Left cardiac atrium (tissue), 4 donors: ENCODE data around the gene NCOA3. TPM values are rescaled to one million over a fixed set of nuclear protein-coding genes. Genes with fewer than 3 reads are reported as not detected.
"Not testable (repeated sequence)": the region's sequence is repeated elsewhere in the genome, so short reads cannot be mapped to it uniquely, and the experiment has no call there.

Source experiments
- ATAC-seq, 2 donors: fragments of 200-7000 bp; cut with Tn5 transposase; one replicate each; pipeline ENCODE4 v1.9.1; 2020; ENCODE audit warnings: mild to moderate bottlenecking in 2 of 2, moderate library complexity in 2 of 2
- DNase-seq: peaks from one replicate; pipeline ENCODE4 v3.0.0-alpha.2; 2020
- intact Hi-C, 2 donors: fragments of 100-400 bp; cut with DNase I; formaldehyde crosslinking; loops; one replicate each; pipeline versions ENCODE4 v1.14.1 to v1.15.1; 2022 to 2023
- total RNA-seq, 2 donors: library from RNA; stranded (reverse); fragmentation: NEBNext Ultra II Directional; extraction: Animal tissue kit (Norgen Biotek cat#: 25700); gene quantifications; one replicate each; pipeline ENCODE4 v1.2.1, GENCODE V29; 2021
- donor health status: DM: no; HTN: yes; CAD: no.
- donor health status: DM: no; HTN: yes; CAD: no; lungs with severe emphysema.
- donor health status: DM: yes; HTN: yes; CAD: no.
- donor health status: Dilated cardiomyopathy.

The NCOA3 gene
- total RNA-seq, 2 donors from 2014 or later: 18.6 to 25.2 TPM

DNA sequence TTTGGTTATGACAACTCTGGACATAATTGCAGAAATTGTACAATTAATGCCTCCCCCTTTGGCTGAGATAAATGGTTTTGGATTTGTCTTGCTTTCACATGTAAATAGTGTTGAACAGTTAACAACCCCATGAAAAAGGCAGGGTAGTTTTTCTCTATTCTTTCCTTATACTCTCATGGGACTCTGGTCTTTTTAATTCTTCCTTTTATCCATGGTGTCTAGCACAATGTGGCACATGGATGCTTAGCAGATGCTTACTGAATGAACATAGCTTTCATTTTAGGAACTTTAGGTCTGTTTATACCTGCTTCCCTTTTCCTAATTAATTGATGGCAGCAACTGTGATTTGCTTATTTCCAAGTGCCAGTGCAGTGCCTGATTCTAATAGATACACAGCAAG lies 75.6 kb downstream of the NCOA3 start:
- ATAC-seq (no peak), DNase-seq (no peak)
- intact Hi-C loops: loop anchor here in 1 of 2 donors (5.0 kb wide), 1 partner anchor 75 kb away; the partner anchor contains the start of gene NCOA3

- intact Hi-C loops: loop anchor here in 1 of 2 donors (5.0 kb wide), 1 partner anchor 76 kb away; the partner anchor contains the start of gene NCOA3
- ATAC-seq: no peak
- no peak for DNase-seq
These were observed 76.9 kb downstream of the NCOA3 start for GRCh38 chr20:47578543-47578942.

DNA sequence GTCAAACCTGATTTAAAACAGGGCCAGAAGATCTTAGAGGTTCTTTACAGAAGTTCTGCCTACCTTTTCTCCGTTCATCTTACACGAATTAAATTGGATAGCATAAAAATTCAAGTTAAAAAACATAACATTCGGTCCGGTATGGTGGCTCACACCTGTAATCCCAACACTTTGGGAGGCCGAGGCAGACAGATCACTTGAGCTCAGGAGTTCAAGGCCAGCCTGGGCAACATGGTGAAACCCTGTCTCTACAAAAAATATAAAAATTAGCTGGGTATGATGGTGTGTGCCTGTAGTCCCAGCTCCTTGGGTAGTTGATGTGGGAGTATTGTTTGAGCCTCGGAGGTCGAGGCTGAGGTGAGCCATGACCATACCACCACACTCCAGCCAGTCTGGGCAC lies 79.0 kb downstream of the NCOA3 start:
- DNase-seq, intact Hi-C loops, ATAC-seq: not testable (repeated sequence)

DNA sequence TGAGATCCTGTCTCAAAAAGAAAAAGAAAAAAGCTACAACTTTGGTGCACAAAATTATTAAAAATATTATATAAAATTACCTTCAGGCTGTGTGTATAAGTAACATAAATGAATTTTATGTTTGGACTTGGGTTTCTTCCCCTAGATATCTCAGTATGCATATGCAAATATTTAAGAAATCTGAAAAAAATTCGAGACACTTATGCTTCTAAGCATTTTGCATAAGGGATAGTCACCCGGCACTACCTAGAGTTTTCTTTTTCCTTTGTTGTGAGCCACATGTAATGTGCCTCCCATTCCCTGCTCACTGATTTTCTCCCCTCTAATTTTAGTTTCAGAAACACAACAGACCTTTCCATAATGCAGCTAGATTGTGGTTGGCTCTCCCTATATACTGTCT lies 79.4 kb downstream of the NCOA3 start:
- ATAC-seq: no peak
- intact Hi-C loops: no loop called here

DNA sequence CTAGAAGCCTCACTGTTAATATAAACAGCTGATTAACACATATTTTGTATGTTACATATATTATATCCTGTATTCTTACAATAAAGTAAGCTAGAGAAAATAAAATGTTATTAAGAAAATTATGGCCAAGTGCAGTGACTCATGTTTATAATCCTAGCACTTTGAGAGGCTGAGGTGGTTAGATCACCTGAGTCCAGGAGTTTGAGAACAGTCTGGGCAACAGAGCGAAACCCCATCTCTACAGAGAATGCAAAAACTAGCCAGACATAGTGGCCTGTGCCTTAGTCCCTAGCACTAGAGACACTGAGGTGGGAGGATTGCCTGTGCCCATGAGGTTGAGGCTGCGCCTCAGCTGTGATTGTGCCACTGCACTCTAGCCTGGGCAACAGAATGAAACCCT lies 81.9 kb downstream of the NCOA3 start:
- DNase-seq (no peak), ATAC-seq (no peak)
- intact Hi-C loops: no loop called here

More for the DNA sequence above, 79.4 kb downstream of the NCOA3 start:
- DNase-seq: no peak

- ATAC-seq (peak; percentile 38 to 47), DNase-seq (peak; percentile 37)
- intact Hi-C loops: no loop called here
These were observed 83.5 kb downstream of the NCOA3 start for GRCh38 chr20:47585087-47585747.

- ATAC-seq (no peak), DNase-seq (no peak)
- intact Hi-C loops: no loop called here
These were observed 85.1 kb downstream of the NCOA3 start for GRCh38 chr20:47586649-47587294.

DNA sequence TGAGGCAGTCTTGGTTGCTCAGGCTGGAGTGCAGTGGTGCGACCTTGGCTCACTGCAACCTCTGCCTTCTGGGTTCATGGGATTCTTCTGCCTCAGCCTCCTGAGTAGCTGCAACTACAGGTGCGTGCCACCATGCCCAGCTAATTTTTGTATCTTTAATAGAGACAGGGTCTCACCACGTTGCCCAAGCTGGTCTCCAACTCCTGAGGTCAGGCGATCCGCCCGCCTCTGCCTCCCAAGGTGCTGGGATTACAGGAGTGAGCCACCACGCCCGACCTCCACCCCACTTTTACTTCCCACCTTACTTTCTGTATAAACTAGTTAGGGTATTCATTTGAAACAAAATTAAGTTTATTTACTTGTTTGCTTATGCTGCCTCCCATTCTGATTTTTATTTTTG lies 86.5 kb downstream of the NCOA3 start:
- no peak for DNase-seq

DNA sequence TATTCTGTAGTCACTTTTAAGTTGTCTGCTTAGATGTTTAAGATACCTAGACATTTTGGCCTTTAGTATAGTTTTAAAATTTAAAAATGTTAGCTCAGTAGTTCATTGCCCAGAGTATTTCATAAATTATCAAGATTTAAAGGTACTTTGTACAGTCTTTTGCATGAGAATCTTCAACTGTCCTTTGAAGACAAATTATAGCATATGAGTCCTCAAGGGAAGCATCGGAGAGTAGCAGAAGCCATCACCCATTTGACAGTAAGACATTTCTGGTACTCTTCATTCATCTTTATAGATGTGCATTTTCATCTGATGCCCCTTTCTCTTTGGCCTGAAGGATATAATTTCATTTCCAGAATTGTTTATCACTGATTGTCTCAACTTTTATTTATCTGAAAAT lies 89.5 kb downstream of the NCOA3 start:
- DNase-seq (no peak), ATAC-seq (no peak)
- intact Hi-C loops: no loop called here

More for the DNA sequence above, 86.5 kb downstream of the NCOA3 start:
- intact Hi-C loops: no loop called here
- ATAC-seq: no peak

- intact Hi-C loops: no loop called here
- ATAC-seq: no peak
- DNase-seq: no peak
These were observed 92.5 kb downstream of the NCOA3 start for GRCh38 chr20:47594157-47594556.

DNA sequence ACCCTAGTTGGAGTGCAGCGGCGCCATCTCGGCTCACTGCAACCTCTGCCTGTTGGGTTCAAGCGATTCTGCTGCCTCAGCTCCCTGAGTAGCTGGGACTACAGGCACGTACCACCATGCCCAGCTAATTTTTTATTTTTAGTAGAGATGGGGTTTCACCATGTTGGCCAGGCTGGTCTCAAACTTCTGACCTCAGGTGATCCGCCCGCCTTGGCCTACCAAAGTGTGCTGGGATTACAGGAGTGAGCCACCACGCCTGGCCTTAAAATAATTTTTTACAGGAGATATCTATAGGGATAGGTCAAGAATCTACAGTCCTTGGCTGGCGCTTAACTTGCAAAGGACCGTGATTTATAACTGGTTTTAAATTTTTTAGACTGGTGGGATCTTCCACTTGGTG lies 93.5 kb downstream of the NCOA3 start:
- ATAC-seq, intact Hi-C loops, DNase-seq: not testable (repeated sequence)

DNA sequence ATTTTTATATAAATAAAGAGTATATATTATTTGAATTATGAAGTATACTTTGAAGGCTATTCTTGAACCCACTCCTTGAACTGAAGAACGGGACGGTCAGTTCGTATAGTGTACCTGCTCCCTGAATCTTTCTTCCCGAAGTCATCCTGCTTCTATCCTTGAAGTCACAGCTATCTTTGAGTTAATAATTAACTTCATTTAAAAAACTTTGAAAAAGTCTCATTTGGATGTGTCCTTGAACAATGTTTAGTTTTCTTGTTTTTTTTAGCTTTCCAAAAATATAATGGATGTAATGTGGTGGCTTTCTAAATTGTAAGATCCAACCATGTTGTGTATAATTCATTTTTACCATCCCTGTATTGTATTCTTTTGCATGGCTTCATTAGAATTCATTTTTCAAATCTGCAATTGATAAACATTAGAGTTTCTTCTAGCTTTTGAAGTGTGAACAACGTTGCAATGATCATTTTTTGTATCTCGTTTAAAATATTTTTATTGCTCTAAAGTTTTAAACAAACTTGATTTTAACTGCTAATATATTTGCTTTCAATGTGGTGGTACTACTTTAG lies 94.4 kb downstream of the NCOA3 start:
- ATAC-seq (no peak), DNase-seq (no peak)
- intact Hi-C loops: no loop called here

DNA sequence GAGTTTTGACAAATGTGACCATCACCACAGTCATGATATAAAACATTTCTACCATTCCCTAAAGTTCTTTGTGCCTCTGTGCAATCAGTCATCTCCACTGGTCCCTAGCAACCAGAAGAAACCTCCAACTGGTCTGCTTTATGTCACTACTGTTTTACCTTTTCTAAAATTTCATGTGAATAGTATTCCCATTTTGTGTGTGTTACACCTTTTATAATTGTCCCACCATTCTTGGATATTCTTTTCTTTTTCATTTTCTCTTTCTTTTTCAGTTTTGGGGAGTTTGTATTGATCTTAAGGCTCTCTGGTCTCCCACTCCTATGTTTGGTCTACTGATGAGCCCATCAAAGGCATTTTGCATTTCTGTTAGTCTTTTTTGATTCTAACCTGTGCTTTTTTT lies 95.4 kb downstream of the NCOA3 start:
- intact Hi-C loops: no loop called here
- ATAC-seq (no peak), DNase-seq (no peak)

DNA sequence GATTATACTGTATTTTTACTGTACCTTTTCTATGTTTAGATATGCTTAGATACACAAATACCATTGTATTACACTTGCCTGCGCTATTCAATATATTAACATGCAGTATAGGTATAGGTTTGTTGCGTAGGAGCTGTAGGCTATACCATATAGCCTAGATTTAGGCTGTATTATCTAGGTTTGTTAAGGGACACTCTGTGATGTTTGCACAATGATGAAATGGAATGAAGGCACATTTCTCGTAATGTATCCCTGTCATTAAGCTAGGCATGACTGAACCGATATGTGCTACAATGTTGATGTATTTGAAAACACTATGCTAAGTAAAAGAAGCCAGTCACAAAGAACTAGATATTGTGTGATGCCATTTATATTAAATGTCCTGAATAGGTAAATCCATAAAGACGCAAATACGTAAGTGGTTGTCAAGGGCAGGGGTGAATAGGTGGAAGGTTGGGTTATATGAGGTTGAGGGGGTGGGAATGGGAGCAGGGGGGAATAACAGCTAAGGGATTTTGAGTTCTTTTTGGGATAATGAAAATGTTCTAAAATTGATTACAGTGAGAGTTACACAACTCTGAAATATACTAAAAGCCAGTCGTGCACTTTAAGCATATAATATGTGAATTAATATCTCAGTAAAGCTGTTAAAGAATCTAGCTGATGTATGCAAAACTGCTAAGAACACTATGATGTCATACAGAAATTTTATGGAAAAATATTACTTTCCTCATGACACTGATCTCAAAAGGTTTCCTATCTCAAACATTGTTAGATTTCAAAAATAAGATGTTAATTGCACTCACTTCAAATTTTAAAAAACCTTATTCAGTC lies 97.4 kb downstream of the NCOA3 start:
- intact Hi-C loops: no loop called here
- DNase-seq (no peak), ATAC-seq (no peak)

- no peak for ATAC-seq
- intact Hi-C loops: no loop called here
- DNase-seq: no peak
These were observed 99.4 kb downstream of the NCOA3 start for GRCh38 chr20:47600967-47601547.

DNA sequence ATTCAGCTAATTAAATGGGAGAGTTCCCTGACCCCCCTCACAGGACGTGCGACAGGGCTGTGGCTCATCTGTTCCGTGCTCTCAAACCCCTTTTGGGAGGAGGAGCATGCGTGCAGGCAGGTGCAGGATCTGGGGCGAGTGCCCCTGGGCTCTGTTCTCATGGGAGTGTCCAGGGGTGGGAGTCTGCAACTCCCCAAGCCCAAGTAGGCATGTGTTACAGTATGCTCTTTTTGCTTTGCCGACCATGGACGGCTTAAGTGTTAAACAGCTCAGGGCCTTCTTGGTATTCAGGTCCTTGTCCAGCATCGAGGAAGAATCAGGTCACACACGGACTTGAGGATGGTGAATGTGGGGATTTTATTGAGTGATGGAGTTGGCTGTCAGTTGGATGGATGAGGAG lies 101.6 kb downstream of the NCOA3 start:
- no peak for ATAC-seq
- no peak for DNase-seq
- intact Hi-C loops: no loop called here

DNA sequence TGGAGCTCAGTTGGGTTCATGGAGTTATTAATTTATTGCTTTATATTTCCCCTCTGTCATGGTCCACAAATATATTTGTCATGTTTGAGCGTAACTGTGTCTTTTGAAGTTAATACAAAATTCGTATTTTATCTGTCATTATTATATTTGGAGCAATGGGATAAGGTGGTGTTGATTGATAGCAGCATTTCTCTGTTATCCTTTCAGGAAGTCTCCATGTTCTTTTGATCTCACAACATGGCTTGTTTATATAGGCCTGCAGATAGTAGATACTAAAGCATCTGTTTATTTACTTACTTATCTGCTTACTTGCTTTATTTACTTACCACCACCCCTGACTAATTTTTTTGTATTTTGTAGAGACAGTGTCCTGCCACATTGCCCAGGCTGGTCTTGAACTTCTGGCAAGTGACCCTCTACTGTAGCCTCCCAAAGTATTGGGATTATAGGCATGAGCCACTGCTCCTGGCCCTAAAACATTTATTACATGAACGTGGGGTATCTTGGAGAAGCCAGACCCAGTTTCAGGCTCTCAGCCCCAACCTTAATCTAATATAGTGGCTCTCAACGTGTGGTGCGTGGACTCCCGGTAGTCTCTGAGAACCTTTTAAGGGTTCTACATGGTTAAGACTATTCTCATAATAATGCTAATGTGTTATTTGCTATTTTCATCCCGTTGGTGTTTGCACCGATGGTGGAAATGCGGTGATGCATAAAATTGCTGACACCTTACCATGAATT lies 104.2 kb downstream of the NCOA3 start:
- DNase-seq: no peak
- intact Hi-C loops: no loop called here
- ATAC-seq: no peak

GRCh38 chr20:47606414-47606982 lies 104.8 kb downstream of the NCOA3 start:
- intact Hi-C loops: no loop called here
- DNase-seq (no peak), ATAC-seq (no peak)
